Fibroblast of lung (primary cell): ENCODE results near the gene GLG1.

Experiments used
- EZH2 ChIP-seq: IDR thresholded peaks from 2 replicates; pipeline ENCODE4 v1.5.1; 2012; ENCODE audit warnings: low read length, control low read depth, mild to moderate bottlenecking; ENCODE audit errors: missing control alignments
- TF ChIP-seq, protein P1 (sequence below), 2 donors: IDR thresholded peaks in 1 of 2; conservative IDR thresholded peaks in 1 of 2; 1 replicate in 1 of 2; 2 replicates in 1 of 2; pipeline ENCODE4 v1.5.1; 2011 to 2012; ENCODE audit warnings: low read length in 2 of 2, control low read depth in 1 of 2, inconsistent platforms in 1 of 2, low read depth in 1 of 2, mild to moderate bottlenecking in 1 of 2

DNA sequence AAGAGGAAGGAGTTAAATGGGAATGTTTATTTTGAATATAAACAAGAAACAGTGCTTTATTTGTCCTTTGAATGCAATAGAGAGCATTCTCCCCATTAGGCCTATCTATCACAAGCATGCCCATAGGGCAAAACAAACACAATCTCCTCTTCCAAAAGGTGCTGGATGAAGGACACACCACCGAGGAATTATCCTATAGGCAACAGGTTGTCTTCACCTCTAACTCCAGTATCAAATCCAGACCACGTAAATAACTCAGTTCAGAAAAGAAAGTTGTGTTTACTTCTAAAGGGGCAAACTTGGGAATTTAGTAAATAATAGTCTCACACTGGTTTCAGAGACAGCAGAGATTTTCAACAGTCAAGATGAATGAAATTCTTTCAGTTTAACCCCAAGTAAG, 101.9 kb downstream of the GLG1 start:
- TF ChIP-seq, protein P1, sequence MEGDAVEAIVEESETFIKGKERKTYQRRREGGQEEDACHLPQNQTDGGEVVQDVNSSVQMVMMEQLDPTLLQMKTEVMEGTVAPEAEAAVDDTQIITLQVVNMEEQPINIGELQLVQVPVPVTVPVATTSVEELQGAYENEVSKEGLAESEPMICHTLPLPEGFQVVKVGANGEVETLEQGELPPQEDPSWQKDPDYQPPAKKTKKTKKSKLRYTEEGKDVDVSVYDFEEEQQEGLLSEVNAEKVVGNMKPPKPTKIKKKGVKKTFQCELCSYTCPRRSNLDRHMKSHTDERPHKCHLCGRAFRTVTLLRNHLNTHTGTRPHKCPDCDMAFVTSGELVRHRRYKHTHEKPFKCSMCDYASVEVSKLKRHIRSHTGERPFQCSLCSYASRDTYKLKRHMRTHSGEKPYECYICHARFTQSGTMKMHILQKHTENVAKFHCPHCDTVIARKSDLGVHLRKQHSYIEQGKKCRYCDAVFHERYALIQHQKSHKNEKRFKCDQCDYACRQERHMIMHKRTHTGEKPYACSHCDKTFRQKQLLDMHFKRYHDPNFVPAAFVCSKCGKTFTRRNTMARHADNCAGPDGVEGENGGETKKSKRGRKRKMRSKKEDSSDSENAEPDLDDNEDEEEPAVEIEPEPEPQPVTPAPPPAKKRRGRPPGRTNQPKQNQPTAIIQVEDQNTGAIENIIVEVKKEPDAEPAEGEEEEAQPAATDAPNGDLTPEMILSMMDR (conservative IDR thresholded peaks at IDR 0.05 in 1 of 2, IDR thresholded peaks at IDR 0.05 in 1 of 2; ENCODE audit: low read depth in 1 of 2, low read length in 2 of 2) = no peak
- TF ChIP-seq EZH2 = no peak
